MM.1S (cell line): ENCODE data around the gene CHD2.

Source experiments
- EZH2phosphoT487 ChIP-seq: fragments of 300-600 bp; sonication (generic); IDR thresholded peaks from 2 replicates; pipeline ENCODE4 v1.6.1; 2018; ENCODE audit warnings: antibody characterized with exemption, low read length
- TF ChIP-seq, protein P1 (sequence below): fragments of 300-600 bp; sonication (generic); IDR thresholded peaks from 2 replicates; pipeline ENCODE4 v1.5.1; 2016; ENCODE audit warnings: antibody characterized with exemption, low read length, mixed read lengths

DNA sequence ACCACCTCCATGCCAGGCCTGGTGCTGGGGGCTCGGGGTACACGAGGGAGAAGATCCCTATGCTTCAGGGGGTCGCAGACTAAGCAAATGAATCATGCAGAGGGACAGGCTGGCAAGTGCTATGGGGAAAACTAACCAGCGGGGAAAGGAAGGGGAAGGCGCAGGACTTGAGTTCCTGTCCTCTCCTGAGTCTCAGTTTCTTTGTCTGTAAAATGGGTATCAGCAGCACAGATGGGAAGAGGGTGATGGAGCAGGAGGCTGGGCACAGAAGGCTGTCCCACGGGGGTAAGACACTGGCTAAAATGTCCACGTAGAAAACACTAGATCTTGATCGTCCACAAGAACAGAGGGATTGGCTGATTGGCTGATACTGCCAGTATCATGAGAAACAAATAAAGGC is 149.1 kb downstream of the CHD2 start:
- TF ChIP-seq, protein P1, sequence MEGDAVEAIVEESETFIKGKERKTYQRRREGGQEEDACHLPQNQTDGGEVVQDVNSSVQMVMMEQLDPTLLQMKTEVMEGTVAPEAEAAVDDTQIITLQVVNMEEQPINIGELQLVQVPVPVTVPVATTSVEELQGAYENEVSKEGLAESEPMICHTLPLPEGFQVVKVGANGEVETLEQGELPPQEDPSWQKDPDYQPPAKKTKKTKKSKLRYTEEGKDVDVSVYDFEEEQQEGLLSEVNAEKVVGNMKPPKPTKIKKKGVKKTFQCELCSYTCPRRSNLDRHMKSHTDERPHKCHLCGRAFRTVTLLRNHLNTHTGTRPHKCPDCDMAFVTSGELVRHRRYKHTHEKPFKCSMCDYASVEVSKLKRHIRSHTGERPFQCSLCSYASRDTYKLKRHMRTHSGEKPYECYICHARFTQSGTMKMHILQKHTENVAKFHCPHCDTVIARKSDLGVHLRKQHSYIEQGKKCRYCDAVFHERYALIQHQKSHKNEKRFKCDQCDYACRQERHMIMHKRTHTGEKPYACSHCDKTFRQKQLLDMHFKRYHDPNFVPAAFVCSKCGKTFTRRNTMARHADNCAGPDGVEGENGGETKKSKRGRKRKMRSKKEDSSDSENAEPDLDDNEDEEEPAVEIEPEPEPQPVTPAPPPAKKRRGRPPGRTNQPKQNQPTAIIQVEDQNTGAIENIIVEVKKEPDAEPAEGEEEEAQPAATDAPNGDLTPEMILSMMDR, result no peak
- no peak for TF ChIP-seq EZH2phosphoT487
